ENCODE results near the gene LCE6A.

LCE6A gene

DNA sequence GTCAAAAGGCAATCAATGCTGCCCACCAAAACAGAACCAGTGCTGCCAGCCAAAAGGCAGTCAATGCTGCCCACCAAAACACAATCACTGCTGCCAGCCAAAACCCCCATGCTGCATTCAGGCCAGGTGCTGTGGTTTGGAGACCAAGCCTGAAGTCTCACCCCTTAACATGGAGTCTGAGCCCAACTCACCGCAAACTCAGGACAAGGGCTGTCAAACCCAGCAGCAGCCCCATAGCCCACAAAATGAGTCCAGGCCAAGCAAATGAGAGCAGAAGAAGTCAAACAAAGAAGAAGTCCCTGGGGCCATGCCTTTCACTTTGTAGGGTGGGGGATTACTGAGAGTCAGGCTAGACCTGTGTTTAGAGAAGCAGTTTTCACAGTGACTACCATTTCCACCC is 41.9 kb downstream of the LCE6A start:
- H3K9me3 Mint-ChIP-seq: peaks cover 73% of the 10 kb centered on the region
- no peaks in the 10 kb centered on the region for H3K4me1 Mint-ChIP-seq
- H3K27ac Mint-ChIP-seq: no peak overlapping the region
- TF ChIP-seq CTCF (IDR thresholded peaks at IDR 0.05): no peak
- DNase-seq: no peak
- no peak overlapping the region for H3K4me3 Mint-ChIP-seq
- H3K36me3 Mint-ChIP-seq (ENCODE audit: low read depth): no peaks in the 10 kb centered on the region
- peaks cover 4% of the 10 kb centered on the region for H3K27me3 Mint-ChIP-seq (ENCODE audit: low read depth, poor library complexity)

DNA sequence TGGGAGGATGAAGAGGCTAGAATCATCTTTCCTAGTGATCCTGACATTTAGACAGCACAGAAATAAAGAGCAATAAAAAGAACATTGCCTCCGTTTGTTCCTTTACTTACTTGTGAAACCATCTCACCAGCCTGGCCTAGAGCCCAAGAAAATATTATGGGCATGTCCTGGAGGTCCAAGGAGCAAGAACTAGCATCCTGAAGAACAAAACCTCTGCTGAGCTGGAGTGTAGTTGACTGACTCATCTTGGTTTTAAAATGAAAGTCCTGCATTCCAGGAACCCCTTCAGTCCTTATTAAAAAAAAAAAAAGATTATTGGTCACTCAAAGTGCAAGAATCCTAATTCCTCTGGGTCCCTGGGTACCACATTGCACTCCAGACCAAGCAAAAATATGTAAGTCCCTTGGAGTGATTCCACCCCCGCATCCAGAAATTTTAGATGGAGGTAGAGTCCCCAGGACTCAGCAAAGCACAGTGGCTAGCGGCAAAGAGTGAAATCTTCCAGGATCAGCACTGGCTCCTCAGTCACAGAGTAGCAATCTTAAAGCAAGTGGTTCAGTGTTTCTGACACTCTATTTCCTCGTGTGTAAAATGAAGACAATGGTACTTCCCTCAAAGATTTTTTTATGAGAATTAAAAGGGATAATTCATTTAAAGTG is 42.4 kb downstream of the LCE6A start:
- no peaks in the 10 kb centered on the region for H3K36me3 Mint-ChIP-seq (ENCODE audit: low read depth)
- H3K9me3 Mint-ChIP-seq: peaks cover 72% of the 10 kb centered on the region
- H3K27me3 Mint-ChIP-seq (ENCODE audit: low read depth, poor library complexity): peaks cover 4% of the 10 kb centered on the region
- no peak overlapping the region for H3K4me3 Mint-ChIP-seq
- H3K4me1 Mint-ChIP-seq: no peaks in the 10 kb centered on the region
- no peak for TF ChIP-seq CTCF (IDR thresholded peaks at IDR 0.05)
- no peak overlapping the region for H3K27ac Mint-ChIP-seq
- no peak for DNase-seq

DNA sequence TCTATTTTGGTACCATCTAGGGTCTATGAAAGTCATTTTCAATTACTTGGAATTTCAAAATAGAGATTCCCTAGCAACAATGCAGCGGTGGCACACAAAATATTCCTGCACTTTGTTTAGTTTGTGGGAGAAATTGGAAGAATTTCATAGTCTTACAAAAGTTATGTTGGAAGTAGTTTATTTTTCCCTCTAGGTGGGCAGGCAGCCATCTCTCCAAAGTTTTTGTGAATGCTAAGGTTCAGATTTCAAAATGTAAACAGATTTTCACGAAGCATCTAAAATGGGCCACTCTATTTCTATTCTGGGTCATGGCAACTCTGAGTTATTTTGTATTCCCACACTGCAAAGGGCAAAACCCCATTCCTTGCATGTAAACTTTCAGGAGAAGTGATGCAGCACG is 43.4 kb downstream of the LCE6A start:
- H3K4me1 Mint-ChIP-seq: no peaks in the 10 kb centered on the region
- no peak overlapping the region for H3K4me3 Mint-ChIP-seq
- DNase-seq: no peak
- peaks cover 70% of the 10 kb centered on the region for H3K9me3 Mint-ChIP-seq
- no peaks in the 10 kb centered on the region for H3K36me3 Mint-ChIP-seq (ENCODE audit: low read depth)
- H3K27ac Mint-ChIP-seq: no peak overlapping the region
- H3K27me3 Mint-ChIP-seq (ENCODE audit: low read depth, poor library complexity): peaks cover 4% of the 10 kb centered on the region
- no peak for TF ChIP-seq CTCF (IDR thresholded peaks at IDR 0.05)

GRCh38 chr1:152886758-152887409 is 44.2 kb downstream of the LCE6A start:
- Mint-ChIP-seq H3K27ac (no peak overlapping the region), H3K27me3 (ENCODE audit: low read depth, poor library complexity) (peaks cover 4% of the 10 kb centered on the region), H3K4me3 (no peak overlapping the region), H3K36me3 (ENCODE audit: low read depth) (no peaks in the 10 kb centered on the region), H3K4me1 (no peaks in the 10 kb centered on the region), H3K9me3 (peaks cover 71% of the 10 kb centered on the region)
- TF ChIP-seq CTCF (IDR thresholded peaks at IDR 0.05): no peak
- DNase-seq: no peak

GRCh38 chr1:152888126-152888525 is 45.5 kb downstream of the LCE6A start:
- peaks cover 66% of the 10 kb centered on the region for H3K9me3 Mint-ChIP-seq
- H3K27ac Mint-ChIP-seq: no peak overlapping the region
- no peak for DNase-seq
- H3K4me3 Mint-ChIP-seq: no peak overlapping the region
- H3K27me3 Mint-ChIP-seq (ENCODE audit: low read depth, poor library complexity): peaks cover 4% of the 10 kb centered on the region
- TF ChIP-seq CTCF (IDR thresholded peaks at IDR 0.05): no peak
- H3K36me3 Mint-ChIP-seq (ENCODE audit: low read depth): no peaks in the 10 kb centered on the region
- no peaks in the 10 kb centered on the region for H3K4me1 Mint-ChIP-seq

Data from nephron progenitor cell (in vitro differentiated cells).